Esophagus muscularis mucosa (tissue), 4 donors: ENCODE measurements around the gene LY6G5C.

Experiments used
- EP300 ChIP-seq: sonication (generic); formaldehyde crosslinking; IDR thresholded peaks from one replicate; pipeline ENCODE4 v1.6.1; 2017; ENCODE audit warnings: antibody characterized with exemption
- POLR2A ChIP-seq: fragments of 450-650 bp; IDR thresholded peaks from one replicate; pipeline ENCODE4 v1.6.1; 2017; ENCODE audit warnings: antibody characterized with exemption, moderate library complexity, mild to moderate bottlenecking, low read depth
- POLR2AphosphoS5 ChIP-seq, 2 donors: sonication (generic); formaldehyde crosslinking; IDR thresholded peaks; one replicate each; pipeline ENCODE4 v1.6.1; 2017; ENCODE audit warnings: antibody characterized with exemption in 2 of 2
- TF ChIP-seq, protein P1 (sequence below), 3 experiments: fragments of 200-600 bp in 2 of 3; fragments of 450-650 bp in 1 of 3; sonication (generic) in 2 of 3; IDR thresholded peaks; one replicate each; pipeline ENCODE4 v1.5.1; 2017 to 2019; ENCODE audit warnings: antibody characterized with exemption in 3 of 3, mild to moderate bottlenecking in 2 of 3, moderate library complexity in 1 of 3

- TF ChIP-seq EP300 (no peak), POLR2AphosphoS5 (IDR thresholded peaks at IDR 0.05) (no peak), POLR2A (no peak)
- TF ChIP-seq, protein P1, sequence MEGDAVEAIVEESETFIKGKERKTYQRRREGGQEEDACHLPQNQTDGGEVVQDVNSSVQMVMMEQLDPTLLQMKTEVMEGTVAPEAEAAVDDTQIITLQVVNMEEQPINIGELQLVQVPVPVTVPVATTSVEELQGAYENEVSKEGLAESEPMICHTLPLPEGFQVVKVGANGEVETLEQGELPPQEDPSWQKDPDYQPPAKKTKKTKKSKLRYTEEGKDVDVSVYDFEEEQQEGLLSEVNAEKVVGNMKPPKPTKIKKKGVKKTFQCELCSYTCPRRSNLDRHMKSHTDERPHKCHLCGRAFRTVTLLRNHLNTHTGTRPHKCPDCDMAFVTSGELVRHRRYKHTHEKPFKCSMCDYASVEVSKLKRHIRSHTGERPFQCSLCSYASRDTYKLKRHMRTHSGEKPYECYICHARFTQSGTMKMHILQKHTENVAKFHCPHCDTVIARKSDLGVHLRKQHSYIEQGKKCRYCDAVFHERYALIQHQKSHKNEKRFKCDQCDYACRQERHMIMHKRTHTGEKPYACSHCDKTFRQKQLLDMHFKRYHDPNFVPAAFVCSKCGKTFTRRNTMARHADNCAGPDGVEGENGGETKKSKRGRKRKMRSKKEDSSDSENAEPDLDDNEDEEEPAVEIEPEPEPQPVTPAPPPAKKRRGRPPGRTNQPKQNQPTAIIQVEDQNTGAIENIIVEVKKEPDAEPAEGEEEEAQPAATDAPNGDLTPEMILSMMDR (IDR thresholded peaks at IDR 0.05) = no peak
These were observed 36.9 kb downstream of the LY6G5C start for GRCh38 chr6:31643818-31644454.
